Gastroesophageal sphincter (tissue), 4 donors: ENCODE measurements around the gene ADGRL1. TPM values are rescaled to one million over a fixed set of nuclear protein-coding genes. Genes with fewer than 3 reads are reported as not detected.
"Not testable (repeated sequence)": the region's sequence is repeated elsewhere in the genome, so short reads cannot be mapped to it uniquely, and the experiment has no call there.

Source experiments
- ATAC-seq: fragments of 150-250 bp; one replicate; pipeline ENCODE4 v1.9.1; 2016; ENCODE audit warnings: mild to moderate bottlenecking, moderate library complexity
- H3K27ac ChIP-seq, 4 donors: fragments of 200-600 bp; sonication (generic) in 3 of 4; 1 replicate in 3 of 4; 2 replicates in 1 of 4; pipeline ENCODE4 v1.5.1; 2016 to 2019
- H3K27me3 ChIP-seq: fragments of 200-600 bp; sonication (generic); one replicate; pipeline ENCODE4 v1.5.1; 2019
- H3K36me3 ChIP-seq, 2 donors: fragments of 200-600 bp; sonication (generic); one replicate each; pipeline ENCODE4 v1.5.1; 2019; ENCODE audit warnings: control low read depth in 1 of 2
- H3K4me1 ChIP-seq, 3 donors: fragments of 200-600 bp; sonication (generic); 1 replicate in 2 of 3; 2 replicates in 1 of 3; pipeline ENCODE4 v1.5.1; 2016 to 2019; ENCODE audit warnings: control low read depth in 2 of 3
- H3K4me3 ChIP-seq, 2 donors: fragments of 200-600 bp; sonication (generic); one replicate each; pipeline ENCODE4 v1.5.1; 2019; ENCODE audit warnings: mild to moderate bottlenecking in 1 of 2, moderate library complexity in 1 of 2
- H3K9me3 ChIP-seq, 3 donors: fragments of 200-600 bp; sonication (generic); one replicate each; pipeline ENCODE4 v1.5.1; 2017 to 2019; ENCODE audit warnings: control low read depth in 2 of 3
- EP300 ChIP-seq: sonication (generic); formaldehyde crosslinking; IDR thresholded peaks from one replicate; pipeline ENCODE4 v1.6.1; 2017; ENCODE audit warnings: antibody characterized with exemption, mild to moderate bottlenecking
- POLR2A ChIP-seq, 2 donors: fragments of 450-650 bp; IDR thresholded peaks; one replicate each; pipeline ENCODE4 v1.6.1; 2017; ENCODE audit warnings: antibody characterized with exemption in 2 of 2, mild to moderate bottlenecking in 2 of 2, moderate library complexity in 1 of 2
- POLR2AphosphoS5 ChIP-seq: sonication (generic); formaldehyde crosslinking; IDR thresholded peaks from one replicate; pipeline ENCODE4 v1.6.1; 2017; ENCODE audit warnings: antibody characterized with exemption
- WGBS, 2 donors: methylation state at CpG; one replicate each; pipeline ENCODE4 v1.1.5; 2018; ENCODE audit warnings: low coverage in 1 of 2; 5-methylcytosine and 5-hydroxymethylcytosine counted together
- total RNA-seq, 4 donors: library from RNA; depleted of rRNA; stranded (reverse); fragments of >200 nt; gene quantifications; one replicate each; pipeline ENCODE4 v1.1.0, GENCODE V29; 2016
- TF ChIP-seq, protein P1 (sequence below), 4 experiments: fragments of 200-600 bp in 2 of 4; fragments of 450-650 bp in 2 of 4; sonication (generic) in 1 of 4; IDR thresholded peaks; one replicate each; pipeline ENCODE4 v1.5.1; 2017 to 2019; ENCODE audit warnings: antibody characterized with exemption in 4 of 4, mild to moderate bottlenecking in 2 of 4, moderate library complexity in 2 of 4

Gene ADGRL1
- total RNA-seq, 4 donors from 2014 or later: 13.3 to 47.9 (median 21.1) TPM

- peak; percentile 27 for TF ChIP-seq POLR2AphosphoS5
- peak; percentile 38 to 44 for TF ChIP-seq POLR2A (IDR thresholded peaks at IDR 0.05)
- TF ChIP-seq, protein P1, sequence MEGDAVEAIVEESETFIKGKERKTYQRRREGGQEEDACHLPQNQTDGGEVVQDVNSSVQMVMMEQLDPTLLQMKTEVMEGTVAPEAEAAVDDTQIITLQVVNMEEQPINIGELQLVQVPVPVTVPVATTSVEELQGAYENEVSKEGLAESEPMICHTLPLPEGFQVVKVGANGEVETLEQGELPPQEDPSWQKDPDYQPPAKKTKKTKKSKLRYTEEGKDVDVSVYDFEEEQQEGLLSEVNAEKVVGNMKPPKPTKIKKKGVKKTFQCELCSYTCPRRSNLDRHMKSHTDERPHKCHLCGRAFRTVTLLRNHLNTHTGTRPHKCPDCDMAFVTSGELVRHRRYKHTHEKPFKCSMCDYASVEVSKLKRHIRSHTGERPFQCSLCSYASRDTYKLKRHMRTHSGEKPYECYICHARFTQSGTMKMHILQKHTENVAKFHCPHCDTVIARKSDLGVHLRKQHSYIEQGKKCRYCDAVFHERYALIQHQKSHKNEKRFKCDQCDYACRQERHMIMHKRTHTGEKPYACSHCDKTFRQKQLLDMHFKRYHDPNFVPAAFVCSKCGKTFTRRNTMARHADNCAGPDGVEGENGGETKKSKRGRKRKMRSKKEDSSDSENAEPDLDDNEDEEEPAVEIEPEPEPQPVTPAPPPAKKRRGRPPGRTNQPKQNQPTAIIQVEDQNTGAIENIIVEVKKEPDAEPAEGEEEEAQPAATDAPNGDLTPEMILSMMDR (IDR thresholded peaks at IDR 0.05): peak in 1 of 4 experiments; percentile 22
- H3K9me3 ChIP-seq, H3K36me3 ChIP-seq: not testable (repeated sequence)
- ATAC-seq: peak; percentile 91
- H3K27ac ChIP-seq: peak overlapping the region; percentile 1 to 88 (median 84)
- 0% methylated on average over 14 to 31 of the region's 89 CpGs for WGBS, 2 donors
- H3K4me3 ChIP-seq: peak overlapping the region; percentile 41 to 85
- H3K27me3 ChIP-seq: peaks cover 11% of the 10 kb centered on the region
- peaks cover 0 to 57% (median 12%) of the 10 kb centered on the region in 3 donors for H3K4me1 ChIP-seq
These were observed 1.1 kb upstream of the ADGRL1 start for GRCh38 chr19:14206737-14207726.

- H3K36me3 ChIP-seq, H3K9me3 ChIP-seq: not testable (repeated sequence)
- no CpG with 5 or more reads among the region's 67 CpGs for WGBS, 2 donors
- Histone ChIP-seq H3K27ac (peak overlapping the region in 3 of 4 donors; percentile 82 to 88 (median 87)), H3K27me3 (peaks cover 11% of the 10 kb centered on the region), H3K4me1 (peaks cover 0 to 64% (median 12%) of the 10 kb centered on the region in 3 donors), H3K4me3 (peak overlapping the region; percentile 74 to 85)
- peak; percentile 5 for ATAC-seq
These were observed 339 bp upstream of the ADGRL1 start for GRCh38 chr19:14206308-14206707.

- not testable (repeated sequence) for H3K36me3 ChIP-seq, ATAC-seq, H3K9me3 ChIP-seq, H3K27me3 ChIP-seq
- peaks cover 0 to 73% (median 12%) of the 10 kb centered on the region in 3 donors for H3K4me1 ChIP-seq
- WGBS, 2 donors: 15 to 46% methylated on average over 5 of the region's 28 CpGs
- H3K4me3 ChIP-seq: peak overlapping the region; percentile 74 to 85
- H3K27ac ChIP-seq: peak overlapping the region in 3 of 4 donors; percentile 38 to 88 (median 62)
These were observed 1.1 kb downstream of the ADGRL1 start for GRCh38 chr19:14204676-14205451.

DNA sequence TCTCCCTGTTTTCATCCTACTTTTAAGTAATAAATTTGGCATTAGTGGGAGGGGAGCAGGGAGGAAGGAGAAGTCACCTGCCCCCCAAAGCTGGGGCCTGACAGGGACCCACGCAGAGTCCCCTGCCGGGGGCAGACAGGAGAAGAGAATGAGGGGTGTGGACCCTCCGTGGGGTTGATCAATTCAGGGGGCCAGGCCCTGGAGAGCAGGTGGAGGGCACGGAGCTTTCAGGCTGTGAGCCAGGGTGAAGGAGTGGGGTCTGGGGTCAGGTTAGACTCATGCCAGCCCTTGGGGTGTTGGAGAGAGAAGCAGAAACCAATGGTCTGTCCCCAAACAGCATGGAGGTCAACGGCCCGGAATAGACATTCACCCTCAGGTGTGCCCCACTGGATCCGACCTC lies 1.8 kb downstream of the ADGRL1 start:
- H3K9me3 ChIP-seq, ATAC-seq, H3K36me3 ChIP-seq, H3K27me3 ChIP-seq: not testable (repeated sequence)
- H3K4me3 ChIP-seq: peak overlapping the region in 1 of 2 donors; percentile 85
- peaks cover 0 to 67% (median 12%) of the 10 kb centered on the region in 3 donors for H3K4me1 ChIP-seq
- H3K27ac ChIP-seq: peak overlapping the region in 2 of 4 donors; percentile 62 to 88
- 77 to 83% methylated on average over 4 of the region's 7 CpGs for WGBS, 2 donors

DNA sequence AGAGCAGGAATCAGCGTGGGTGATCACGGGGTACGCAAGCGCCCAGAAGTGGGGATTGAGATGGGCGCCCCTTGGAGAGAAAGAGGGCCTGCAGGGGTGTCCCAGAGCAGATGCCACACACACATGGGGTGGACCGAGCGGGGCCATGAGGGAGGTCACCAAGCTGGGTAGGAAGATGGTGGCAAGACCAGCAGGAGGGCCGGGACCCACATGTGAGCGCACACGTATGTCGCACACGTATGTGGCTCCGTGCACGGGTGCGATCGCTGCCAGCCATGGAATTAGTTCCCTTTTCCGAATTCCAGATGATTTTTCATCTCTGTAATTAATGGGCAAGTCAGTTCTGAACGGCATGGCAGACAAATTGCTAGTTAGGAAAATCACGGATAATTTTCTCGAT lies 2.2 kb downstream of the ADGRL1 start:
- H3K9me3 ChIP-seq, ATAC-seq, H3K36me3 ChIP-seq, H3K4me3 ChIP-seq, H3K27me3 ChIP-seq, H3K27ac ChIP-seq: not testable (repeated sequence)
- 59 to 67% methylated on average over 9 to 12 of the region's 20 CpGs for WGBS, 2 donors
- H3K4me1 ChIP-seq: peaks cover 0 to 65% (median 12%) of the 10 kb centered on the region in 3 donors

DNA sequence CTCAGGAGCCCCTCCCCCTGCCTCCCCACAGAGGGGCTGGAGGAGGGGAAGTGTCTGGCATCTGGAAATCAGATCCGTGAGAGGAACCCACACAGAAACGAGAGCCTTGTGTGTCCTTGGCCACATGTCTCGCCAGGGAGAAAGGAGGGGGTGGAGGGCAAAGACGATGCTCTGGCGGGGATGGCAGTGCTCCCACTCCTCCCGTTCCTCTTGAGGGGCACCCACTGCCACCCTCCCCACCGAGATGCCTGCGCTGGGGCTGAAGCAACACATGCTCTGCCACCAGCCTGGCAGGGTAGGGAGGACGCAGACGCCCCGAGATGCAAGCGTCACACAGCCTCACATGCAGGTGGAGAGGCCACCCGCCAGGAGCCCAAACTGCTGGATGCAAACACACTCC lies 2.8 kb downstream of the ADGRL1 start:
- TF ChIP-seq EP300 (no peak), POLR2A (IDR thresholded peaks at IDR 0.05) (no peak), POLR2AphosphoS5 (no peak)
- TF ChIP-seq, protein P1 (IDR thresholded peaks at IDR 0.05): no peak
- WGBS, 2 donors: no CpG with 5 or more reads among the region's 13 CpGs
- ATAC-seq: no peak
- Histone ChIP-seq H3K9me3 (no peaks in the 10 kb centered on the region), H3K36me3 (no peaks in the 10 kb centered on the region), H3K27me3 (no peaks in the 10 kb centered on the region), H3K4me3 (no peak overlapping the region), H3K27ac (no peak overlapping the region), H3K4me1 (peaks cover 0 to 63% (median 12%) of the 10 kb centered on the region in 3 donors)

- not testable (repeated sequence) for H3K9me3 ChIP-seq, H3K27me3 ChIP-seq, H3K27ac ChIP-seq, H3K36me3 ChIP-seq, H3K4me3 ChIP-seq, ATAC-seq
- WGBS, 2 donors: 70 to 80% methylated on average over 1 to 5 of the region's 8 CpGs
- H3K4me1 ChIP-seq: peaks cover 0 to 51% (median 6%) of the 10 kb centered on the region in 3 donors
These were observed 4.5 kb downstream of the ADGRL1 start for GRCh38 chr19:14201481-14201880.
